A549 treated with AZD9567 at 1 μM for 4 hours (cell line): Measurements from ENCODE around the gene MAP4K3. TPM values are rescaled to one million over a fixed set of nuclear protein-coding genes. Genes with fewer than 3 reads are reported as not detected.

Source experiments
- total RNA-seq: library from RNA; stranded (reverse); fragments of 200-300 nt; extraction: Qiagen RNA extraction; gene quantifications from 5 replicates; pipeline ENCODE4 v1.2.3, GENCODE V29; 2022; ENCODE audit not compliant: insufficient read depth

Gene MAP4K3
- total RNA-seq = 15.2 to 20.4 TPM (median 18.8 TPM) in 5 replicates

DNA sequence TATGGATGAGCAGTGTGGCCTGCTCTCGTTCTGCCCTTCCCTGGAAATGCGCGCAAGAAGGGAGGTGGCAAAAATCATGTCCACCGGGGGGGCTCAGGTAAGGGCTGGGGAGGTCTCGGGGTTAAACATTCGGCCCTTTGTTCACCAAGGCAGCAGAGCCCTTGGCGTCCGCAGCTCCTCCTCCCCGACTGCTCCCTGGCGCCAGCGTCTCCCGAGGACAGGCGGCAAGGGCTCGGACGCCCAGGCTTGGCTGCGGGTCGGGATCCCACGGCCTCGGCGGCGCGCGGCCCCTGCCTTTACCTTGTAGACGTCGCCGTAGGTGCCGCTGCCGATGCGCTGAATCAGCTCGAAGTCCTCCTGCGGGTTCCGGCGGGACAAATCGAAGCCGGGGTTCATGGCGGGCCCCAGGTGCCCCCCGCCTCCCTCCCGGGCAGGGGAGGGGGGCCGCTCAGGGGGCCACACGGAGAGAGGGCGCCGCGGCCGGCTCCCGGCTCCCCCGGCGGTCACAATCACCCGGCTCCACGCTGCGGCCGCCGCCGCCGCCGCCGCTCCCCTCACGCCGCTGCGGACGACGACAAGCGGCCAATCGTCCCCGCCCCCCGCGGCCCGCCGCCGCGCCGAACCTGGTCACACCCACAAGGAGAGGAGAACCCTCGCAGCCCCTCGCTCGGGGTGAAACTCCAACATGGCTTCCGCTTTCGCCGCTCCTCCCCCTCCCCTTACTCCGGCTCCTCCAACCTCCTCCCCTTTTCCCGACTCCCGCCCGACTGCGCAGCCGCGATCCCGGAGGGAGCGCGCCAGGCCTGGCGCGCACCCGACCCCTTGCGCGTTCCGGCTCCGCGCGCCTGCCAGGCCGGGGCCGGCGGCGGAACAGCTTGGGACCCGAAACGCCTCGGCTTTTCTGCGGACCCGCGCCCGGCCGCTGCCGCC, at the start of gene MAP4K3:
Gene MAP4K3, minus strand, starts transcription at position 694 of the 930 bp plus-strand sequence. Its CDS starts 298 bp downstream, at position 396.

GRCh38 chr2:39243469-39244123, 193.5 kb downstream of the MAP4K3 start, which contains the start of gene CDKL4:
Gene CDKL4, minus strand, starts transcription at chr2:39243970.

Other genes starting within 250 kb of the MAP4K3 start
- gene CDKL4, start 193.3 kb downstream of the MAP4K3 start, total RNA-seq = 0.09 to 0.15 TPM in 2 of 5 replicates, not detected in the others
- gene TMEM178A, start 228.6 kb upstream of the MAP4K3 start, total RNA-seq = 0.06 to 0.08 TPM in 2 of 5 replicates, not detected in the others